ENCODE data around the gene GRIA4.

The GRIA4 gene

DNA sequence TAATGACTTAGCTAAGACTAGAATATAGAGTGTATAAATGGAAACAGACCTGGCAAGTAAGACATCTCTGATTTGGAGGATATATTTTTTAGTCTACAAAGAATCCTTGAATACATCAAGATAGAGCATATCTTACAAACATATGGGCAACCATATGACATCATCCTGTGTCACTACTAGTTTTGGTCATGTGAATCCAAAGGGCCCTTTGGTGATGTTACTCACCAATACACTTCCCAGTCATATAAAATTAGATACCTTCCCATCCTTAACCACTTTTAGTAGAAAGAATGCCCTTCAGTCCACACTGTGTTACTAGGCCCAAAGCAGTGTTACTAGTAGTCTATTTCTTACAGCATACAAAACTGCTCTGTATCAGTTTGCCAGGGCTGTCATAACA lies 31.6 kb downstream of the GRIA4 start:
- no peak for DNase-seq

DNA sequence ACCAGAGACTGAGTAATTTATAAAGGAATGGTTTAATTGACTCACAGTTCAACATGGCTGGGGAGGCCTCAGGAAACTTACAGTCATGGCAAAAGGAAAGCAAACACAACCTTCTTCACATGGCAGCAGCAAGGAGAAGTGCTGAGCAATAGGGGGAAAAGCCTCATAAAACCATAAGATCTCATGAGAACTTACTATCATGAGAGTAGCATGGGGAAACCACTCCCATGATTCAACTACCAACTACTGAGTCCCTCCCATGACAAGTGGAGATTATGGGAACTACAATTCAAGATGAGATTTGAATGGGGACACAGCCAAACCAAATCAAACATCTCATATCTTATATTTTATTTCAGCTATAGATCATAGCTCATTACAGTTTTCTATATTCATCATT lies 33.0 kb downstream of the GRIA4 start:
- no peak for DNase-seq

DNA sequence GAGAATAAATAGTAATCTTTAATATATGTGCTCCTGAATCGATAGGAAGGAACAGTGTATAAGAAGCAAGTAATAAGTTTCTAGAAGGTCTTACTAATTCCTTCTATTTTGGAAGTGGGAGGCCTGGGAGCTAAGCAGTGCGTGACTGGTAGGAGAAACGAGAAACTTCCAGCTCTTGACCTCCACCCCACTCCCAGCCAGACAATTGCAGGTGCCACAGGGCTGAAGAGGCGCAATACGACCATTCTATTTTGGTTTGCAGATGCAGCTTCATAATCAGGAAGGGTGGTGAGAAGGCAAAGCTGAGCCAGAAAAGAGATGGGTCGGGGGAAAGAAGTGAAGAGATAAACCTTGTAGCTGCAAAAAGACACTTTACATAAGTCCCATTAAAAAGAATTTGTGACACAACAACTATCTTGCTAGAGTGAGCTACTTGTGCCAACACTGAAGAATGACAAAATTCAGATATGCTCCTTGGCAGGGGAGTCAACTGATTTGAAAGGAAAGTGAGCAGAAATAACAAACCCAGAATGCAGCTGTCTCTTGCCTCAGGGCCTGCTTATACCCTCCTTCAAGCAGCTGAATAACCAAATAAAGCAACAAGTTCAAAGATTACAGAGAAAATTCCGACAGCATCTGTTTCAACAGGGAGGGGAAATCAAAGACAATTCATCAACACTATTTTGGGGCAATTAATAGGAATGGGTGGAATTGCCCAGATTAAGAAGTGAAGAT lies 35.1 kb downstream of the GRIA4 start:
- no peak for DNase-seq

DNA sequence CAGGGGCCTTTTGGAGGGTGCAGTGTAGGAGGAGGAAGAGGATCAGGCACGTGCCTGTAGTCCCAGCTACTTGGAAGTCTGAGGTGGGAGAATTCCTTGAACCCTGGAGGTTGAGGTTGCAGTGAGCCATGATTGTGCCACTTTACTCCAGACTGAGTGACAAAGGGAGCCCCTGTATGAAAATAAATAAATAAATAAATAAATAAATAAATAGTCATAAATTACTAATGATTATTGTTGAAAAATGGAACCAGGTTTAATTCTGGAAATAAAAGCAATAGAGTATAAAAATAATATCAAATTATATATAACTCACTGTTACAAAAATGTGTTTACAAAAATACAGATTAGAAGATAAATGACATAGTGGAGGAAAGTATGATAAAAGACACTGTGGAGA lies 37.9 kb downstream of the GRIA4 start:
- DNase-seq = no peak

DNA sequence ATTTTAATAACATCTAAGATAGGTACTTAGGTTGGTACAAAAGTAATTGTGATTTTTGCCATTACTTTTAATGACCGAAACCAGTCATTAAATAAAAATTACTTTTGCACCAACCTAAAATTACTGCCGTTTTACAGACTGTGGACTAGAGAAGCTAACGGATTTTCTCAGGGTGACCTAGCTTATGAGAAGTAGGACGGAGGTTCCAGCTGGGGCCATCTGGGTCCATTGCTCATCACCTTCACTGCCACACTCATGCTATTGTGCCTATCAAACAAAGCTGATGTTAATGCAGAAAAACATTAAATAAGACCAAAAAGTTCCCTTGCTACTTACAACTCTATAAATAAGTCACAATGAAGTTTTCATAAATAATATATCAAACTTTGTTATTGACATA lies 38.9 kb downstream of the GRIA4 start:
- DNase-seq = no peak

DNA sequence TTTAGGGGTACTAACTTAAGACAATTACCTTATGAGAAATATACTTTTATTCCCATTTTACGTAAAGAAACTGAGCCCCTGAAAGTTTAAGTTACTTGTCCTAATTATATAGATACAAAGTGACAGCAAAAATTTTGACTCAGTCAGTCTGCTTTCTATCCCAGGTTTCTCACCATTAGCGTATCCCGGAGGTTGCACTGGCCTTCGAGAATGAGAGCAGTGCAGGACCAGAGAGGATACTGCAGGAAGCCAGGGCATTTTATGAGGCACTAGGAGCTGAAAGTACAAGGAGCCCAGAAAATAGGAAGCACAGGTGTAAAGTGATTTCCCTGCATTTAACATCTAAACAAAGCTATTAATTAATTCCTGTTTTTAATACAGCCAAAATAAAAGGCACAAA lies 55.4 kb downstream of the GRIA4 start:
- no peak for DNase-seq

DNA sequence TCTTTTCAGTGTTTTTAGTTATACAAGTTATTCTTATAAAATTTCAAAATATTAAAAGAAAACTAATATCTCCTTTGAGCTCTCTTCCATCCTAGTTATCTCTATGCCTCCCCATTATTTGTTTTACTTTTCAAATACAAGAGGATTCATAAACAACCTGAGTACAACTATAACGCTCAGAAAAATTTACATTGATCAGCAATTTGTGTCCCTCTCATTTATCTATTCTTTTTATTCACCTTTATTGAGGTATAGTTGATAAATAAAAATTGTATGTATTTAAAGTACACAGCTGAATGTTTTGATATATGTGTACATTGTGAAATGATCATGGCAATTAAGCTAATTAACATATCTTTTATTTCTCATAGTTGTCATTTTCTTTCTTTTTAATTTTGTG lies 57.6 kb downstream of the GRIA4 start:
- DNase-seq = no peak

DNA sequence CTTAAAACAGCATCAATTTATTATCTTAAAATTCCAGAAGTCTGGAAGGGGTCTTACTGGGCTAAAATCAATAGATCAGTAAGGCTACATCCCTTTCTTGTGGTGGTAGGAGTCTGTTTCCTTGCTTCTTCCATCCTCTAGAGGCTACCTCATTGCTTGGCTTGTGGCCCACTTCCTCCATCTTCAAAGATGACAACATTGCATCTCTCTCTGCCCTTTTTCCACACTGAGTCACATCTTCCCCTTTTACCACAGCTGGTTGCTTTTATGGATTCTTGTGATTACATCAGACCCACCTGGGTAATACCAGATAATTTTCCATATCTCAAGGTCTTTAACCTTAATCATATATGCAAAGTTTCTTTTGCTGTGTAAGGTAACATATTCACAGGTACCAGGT lies 60.9 kb downstream of the GRIA4 start:
- no peak for DNase-seq

DNA sequence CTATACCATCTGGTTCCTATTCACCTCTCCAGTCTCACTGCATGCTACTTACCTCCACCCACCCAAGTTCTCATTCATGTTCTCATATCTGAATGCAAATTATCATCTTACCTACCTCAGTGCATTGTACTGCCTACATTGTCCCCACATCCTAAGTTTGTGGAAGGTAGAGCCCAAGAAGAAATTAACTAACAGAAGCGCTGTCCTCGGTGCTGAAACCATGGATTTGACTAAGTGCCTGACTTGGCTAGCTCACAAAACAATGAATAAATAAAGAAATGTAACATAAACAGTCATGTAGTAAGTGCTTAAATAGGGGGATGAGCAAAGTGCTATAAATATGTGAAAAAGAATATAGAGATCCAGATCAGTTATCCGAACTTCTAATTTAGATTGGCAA lies 63.2 kb downstream of the GRIA4 start:
- no peak for DNase-seq

DNA sequence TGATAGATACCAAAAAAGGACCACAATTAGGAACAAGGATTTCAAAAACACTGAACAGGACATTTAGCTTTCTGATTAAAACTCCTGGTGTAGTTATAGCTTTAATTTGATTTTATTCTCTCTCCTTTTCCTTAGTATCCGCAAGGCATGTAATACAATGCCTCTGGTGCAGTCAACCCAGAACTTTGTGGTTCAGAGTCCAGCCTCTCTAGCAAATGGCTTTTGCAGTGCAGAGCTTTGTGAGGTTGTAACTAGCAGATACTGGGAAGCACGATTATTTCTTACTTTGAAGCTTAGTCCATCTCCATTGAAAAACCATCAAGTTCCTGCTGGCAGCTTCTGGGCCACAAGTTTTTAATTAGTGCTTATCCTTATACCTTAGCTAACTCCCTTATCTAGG lies 79.8 kb downstream of the GRIA4 start:
- no peak for DNase-seq

DNA sequence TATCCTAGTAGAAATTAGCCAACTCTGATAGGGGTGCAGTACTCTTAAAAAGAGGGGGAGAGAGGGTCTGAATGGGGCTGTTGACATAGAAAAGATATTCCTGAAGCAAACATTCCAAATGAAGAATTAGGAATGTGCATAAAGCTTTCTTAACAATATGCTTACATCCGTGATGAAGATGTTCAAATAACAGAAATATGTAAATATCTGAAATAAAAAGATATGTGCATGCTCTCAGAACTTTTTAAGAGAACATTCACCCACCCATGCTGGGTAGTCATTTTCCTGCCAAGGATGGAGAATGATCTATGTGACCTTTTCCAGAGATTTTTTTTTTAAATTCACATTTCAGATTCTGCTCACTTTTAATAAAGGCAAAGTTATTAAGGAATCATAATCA lies 80.6 kb downstream of the GRIA4 start:
- DNase-seq = no peak

DNA sequence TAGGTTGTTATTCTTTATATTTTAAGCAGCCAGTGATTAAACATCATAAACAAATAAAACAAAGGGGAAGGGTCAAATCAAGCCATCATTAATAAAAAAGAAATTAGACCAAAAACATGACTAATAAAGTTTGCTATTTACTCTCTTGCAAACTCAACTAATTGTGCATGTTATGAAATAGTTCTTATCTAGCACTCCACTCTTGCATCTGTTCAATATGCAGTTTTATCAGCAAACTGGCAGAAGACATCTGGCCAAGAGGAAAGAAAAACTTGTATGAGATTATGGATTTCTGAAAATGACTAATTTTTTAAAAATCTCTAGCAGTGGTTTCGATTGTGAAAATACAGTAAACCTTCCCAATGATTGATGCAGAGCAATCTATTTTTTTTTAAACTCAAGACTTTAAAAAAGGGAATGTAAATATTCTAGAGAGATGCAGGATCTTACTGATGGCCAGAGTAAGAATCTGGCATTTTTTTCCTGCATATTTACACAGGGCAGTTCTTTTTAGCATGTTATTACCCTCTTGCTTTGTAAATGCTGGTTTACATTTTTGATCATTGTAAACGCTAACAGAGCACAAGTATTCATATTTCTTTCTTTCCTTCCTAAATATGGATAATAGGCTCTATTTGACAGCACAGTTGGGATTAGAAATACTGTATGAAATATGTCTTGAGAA lies 83.3 kb downstream of the GRIA4 start:
- no peak for DNase-seq

DNA sequence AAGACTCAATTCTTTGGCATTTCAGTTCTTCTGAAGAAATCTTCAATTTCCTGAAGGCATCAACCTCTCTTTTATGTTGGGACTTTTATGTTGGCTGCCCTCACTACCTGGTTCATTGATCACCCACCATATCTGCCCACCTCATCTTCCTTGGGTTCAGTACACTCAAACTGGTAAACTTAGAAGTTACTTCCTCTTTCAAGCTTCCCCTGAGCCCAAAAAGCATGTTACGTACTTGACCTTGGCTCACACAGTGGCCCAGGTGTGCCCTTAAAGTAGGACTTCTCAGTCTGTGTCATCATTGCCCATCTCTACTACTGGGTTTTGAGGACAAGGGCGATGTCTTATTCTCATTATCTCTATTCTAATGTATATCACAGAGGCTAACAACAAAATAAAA lies 86.1 kb downstream of the GRIA4 start:
- no peak for DNase-seq

DNA sequence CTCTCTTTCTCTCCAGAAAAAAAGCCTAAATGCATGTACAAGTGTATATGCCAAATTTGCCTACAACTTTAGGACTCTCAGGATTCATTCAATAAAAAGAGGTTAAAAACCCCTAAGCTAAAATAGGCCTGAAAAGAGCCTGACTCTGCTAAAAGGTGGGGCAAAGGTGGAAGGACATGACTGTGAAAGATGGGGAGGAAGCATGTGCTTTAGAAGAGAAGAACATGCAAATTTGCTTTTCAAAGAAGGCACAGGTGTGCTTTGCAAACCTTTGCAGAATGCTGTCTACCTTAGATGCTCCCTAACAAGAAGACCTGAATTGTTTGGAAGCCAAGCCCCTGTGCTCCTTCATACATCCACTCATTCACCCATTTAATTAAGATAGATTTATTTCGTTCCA lies 87.4 kb downstream of the GRIA4 start:
- no peak for DNase-seq

DNA sequence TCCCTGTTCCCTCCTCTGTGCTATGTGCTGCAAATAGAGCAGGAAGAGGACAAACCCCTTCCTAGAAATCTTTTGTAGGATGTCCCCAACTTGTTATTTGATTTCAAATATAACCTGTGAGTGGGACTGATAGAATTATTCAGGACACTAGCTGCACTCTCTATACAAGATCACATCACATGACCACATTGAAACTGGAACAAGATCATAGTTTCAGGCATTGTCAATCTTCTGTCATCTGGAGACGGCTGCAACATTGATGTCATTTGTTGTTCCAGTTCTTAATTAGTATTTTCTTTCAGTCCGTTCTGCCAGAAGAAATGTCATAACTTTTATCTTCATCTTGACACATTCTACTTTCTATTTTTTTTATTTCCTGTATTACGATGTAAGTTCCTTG lies 89.3 kb downstream of the GRIA4 start:
- no peak for DNase-seq

DNA sequence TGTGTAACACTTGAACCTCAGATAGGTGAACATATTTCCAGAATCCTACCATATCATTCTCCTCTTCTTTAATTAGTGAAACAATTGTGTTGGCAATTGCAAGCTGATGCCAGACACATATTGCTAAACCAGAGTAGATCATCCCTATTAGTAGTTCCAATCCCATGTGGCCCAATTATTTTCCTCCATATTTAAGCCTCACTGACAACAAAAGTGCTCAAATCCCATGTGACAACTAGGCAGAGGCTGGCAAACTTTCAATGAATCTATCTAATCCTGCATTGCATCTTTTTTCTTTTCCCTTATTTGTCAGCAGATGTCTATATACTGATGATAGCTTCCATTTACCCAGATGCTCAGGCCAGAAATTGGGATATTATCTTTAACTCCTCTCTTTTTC lies 90.4 kb downstream of the GRIA4 start:
- DNase-seq = no peak

DNA sequence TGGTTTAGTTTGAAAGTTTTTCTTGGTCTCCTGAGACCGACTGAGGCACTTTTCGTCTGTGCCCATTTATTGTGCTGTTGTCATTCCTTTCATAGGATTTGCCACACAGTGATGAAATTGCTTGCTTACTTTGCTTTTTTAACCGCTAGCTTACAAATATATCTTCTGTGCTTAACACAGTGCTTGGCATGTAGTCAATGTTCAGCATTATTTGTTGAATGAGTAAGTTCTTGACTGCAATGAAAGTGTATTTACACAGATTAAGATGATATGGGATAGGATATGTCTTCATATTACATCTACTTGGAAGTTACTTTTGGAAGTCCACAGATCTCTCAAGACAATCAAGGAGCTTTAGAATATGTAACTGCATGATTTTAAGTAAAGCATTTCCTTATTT lies 91.2 kb downstream of the GRIA4 start:
- no peak for DNase-seq

DNA sequence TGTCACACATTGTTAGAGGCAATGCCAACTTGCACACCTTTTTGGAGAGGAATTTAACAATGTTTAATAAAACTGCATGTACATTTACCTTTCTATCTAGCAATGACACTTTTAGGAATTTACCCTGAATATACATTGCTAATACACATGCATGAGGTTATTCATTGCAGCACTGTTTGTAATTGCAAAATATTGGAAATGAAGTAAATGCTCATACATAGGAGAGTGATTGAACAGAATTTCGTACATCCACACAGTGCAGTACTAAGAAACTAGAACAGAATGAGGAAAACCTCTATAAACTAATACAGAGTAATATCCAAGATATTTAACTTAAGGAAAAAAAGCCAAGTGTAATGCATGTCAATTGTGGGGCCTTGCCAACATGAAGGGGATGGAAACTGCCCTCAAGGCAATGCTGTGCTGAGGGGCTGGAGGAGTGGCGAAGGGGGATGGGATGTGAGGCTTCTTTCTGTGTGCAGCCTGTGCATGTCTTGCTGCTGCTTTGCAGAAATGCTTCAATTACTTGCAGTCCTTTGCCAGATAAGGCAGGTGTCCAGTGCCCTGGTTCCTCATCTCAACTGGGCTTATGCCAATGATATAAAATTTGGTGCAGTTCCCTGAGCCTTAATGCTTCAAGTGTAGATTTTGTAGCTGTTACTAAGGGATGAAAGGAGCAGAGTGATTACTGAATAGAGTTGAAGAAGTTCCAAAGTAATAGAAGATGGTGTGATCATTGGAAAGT lies 96.1 kb downstream of the GRIA4 start:
- no peak for DNase-seq

DNA sequence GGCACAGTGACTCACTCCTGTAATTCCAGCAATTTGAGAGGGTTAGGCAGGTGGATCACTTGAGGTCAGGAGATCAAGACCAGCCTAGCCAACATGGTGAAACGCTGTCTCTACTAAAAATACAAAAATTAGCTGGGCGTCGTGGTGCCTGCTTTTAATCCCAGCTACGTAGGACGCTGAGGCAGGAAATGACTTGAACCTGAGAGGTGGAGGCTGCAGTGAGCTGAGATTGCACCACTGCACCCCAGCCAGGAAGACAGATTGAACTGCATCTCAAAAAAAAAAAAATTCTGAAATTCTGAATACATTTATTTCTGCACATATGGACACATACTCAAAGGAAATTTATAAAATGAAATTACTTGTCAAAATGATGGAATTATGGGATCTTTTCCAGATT lies 103.2 kb downstream of the GRIA4 start:
- DNase-seq = no peak

DNA sequence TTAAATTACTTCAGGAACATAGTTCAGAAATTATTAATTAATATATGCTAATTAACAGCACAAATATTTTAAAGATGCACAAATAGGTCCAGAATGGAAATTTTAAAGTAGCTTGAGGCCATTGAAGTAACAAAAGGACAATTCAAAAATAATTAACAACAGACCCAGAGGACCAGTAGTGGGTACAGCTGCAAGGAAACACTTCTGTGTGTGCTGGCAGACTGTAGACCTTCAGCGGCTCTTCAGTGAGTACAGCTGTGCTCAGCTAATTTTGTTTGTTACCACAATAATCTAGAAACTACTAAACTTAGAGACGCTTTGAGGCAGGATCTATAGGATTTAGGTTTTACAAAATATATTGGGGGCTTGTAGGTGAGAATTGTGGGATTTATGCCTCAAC lies 103.8 kb downstream of the GRIA4 start:
- DNase-seq = no peak

DNA sequence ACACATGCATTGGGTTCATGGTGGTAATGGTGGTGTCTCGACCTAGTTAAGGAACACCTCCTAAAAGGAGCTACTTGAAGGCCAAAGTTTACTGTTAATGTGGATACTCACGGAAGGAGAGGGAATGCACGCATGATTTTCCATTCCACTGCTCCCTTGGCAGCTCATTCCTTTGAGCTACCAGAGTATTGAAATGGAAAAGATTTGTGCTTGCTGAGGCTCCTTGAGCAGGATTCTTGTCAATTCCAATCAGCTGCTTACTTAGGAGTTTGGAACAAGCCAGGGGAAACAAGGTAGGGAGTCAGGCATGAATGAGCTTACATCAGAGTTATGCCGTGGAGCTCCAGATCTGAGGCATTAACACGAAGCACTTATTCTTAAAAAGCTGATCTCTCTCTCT lies 108.8 kb downstream of the GRIA4 start:
- DNase-seq = no peak

DNA sequence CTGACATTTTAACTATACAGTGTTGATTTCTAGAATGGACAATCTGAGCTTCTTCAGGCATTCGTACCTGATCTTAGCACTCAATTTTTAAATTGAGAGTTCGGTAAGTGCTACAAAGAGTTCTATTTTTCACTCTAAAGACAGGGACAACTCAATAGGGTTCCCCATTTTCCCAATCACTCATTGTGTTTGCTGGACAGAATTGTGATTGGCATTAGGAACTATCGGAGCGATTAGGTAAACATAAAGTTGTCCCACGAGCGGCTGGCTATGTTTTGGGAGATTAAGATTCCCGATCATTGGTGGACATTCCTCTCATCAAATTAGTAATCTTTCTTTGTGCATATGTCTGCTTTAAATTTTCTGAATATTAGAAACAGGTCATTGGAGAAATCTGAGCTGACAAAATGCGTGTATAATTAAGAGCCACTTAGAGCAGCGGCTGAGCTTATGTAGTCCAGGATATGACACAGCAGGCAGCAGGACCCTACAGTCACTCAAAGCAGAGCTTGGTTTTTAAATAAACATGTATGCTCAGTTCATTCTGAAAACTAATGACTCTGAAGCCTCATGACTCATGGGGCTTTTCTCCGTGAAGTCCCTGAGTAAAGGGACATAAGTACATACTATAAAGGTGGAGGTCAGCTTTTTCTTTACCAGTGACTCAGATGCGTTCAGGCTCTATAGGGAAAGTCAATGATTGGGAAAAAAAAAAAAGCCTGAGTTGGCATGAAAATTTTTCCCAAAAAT lies 109.4 kb downstream of the GRIA4 start:
- no peak for DNase-seq

DNA sequence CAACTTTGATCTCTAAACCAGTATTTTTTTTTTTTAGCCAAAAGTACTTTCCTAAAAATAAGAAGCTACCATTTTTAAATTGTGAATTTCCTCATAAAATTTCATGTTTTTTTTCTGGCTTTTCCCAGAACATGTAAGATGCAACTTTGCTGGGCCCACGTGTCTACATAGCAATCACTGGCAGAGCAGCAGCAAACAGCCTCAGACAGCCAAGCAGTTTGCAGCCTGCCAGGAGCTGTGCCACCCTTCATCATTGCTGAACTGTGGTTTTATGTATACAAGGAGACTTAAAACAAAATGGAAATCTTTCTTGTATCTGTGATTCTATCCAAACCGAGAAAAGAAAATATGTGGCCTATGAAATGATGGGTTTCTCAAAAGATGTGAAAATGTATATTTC lies 110.2 kb downstream of the GRIA4 start:
- no peak for DNase-seq

DNA sequence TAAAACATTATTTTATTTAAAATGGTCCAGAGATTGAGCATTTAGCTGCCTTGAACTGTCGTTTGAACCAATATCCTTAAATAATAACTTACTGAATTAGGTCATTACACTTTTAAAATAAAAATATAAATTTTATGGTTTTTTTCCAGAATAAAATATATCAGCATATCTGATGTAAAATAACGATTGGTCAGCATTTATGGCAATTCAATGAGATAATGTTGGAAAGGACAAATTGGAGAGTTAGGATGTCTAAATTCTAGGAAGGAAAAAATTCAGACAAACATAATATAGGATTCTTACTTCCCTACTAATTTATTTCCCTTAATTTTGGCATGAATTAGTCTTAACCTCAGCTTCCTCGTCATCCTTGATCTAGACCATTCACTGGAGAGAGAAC lies 113.4 kb downstream of the GRIA4 start:
- DNase-seq = no peak

Data from activated T-cell treated with anti-CD3 and anti-CD28 coated beads for 4 hours (primary cell).